PC-9 (cell line): ENCODE results near the gene TRPV2.

ENCODE experiments used
- CTCF ChIP-seq: fragments of 200-600 bp; sonication (generic); conservative IDR thresholded peaks from 2 replicates; pipeline ENCODE4 v1.6.1; 2017; ENCODE audit warnings: mixed run types, antibody characterized with exemption, mild to moderate bottlenecking, moderate library complexity
- EZH2 ChIP-seq: fragments of 200-600 bp; sonication (generic); IDR thresholded peaks from 2 replicates; pipeline ENCODE4 v1.8.0; 2017; ENCODE audit warnings: antibody characterized with exemption, low read depth

GRCh38 chr17:16465861-16466338 is 50.5 kb downstream of the TRPV2 start:
- TF ChIP-seq EZH2 (no peak), CTCF (no peak)
